Measurements from ENCODE around the gene UBL4B. TPM values are rescaled to one million over a fixed set of nuclear protein-coding genes. Genes with fewer than 3 reads are reported as not detected.

UBL4B gene
- total RNA-seq, 1 donor from 2014 or later = not detected

GRCh38 chr1:110112656-110113055 lies 413 bp downstream of the UBL4B start:
- intact Hi-C loops (cut with micrococcal nuclease) = no loop called here

- intact Hi-C loops (cut with micrococcal nuclease) = no loop called here
Measured at GRCh38 chr1:110113551-110113950, 1.3 kb downstream of the UBL4B start.

GRCh38 chr1:110114173-110114572 lies 1.9 kb downstream of the UBL4B start:
- intact Hi-C loops (cut with micrococcal nuclease) = no loop called here

DNA sequence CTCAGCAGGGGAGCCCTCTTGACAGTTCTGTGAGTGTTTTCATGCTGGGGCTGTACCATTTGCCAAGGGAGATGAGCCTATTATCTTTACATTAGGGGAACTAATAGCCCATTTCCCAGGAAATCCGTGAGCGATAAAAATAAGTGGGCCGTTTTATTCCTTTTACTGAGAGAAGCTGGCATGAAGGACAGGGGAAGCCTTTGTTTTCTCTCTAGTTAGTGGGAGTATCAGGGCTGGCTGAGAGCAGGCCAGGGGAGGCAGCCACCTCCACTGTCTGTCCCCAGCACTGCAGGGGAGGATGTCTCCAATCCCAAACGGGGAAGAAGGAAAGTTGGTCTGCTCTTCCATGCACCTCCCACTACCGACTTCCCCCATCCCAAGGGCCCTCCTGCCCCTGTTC lies 2.5 kb downstream of the UBL4B start:
- intact Hi-C loops (cut with micrococcal nuclease) = no loop called here

GRCh38 chr1:110118636-110119396 lies 6.6 kb downstream of the UBL4B start:
- intact Hi-C loops (cut with micrococcal nuclease) = no loop called here

GRCh38 chr1:110119843-110120242 lies 7.6 kb downstream of the UBL4B start:
- intact Hi-C loops (cut with micrococcal nuclease) = no loop called here

GRCh38 chr1:110120960-110121561 lies 8.8 kb downstream of the UBL4B start:
- intact Hi-C loops (cut with micrococcal nuclease) = no loop called here

GRCh38 chr1:110123224-110123623 lies 11.0 kb downstream of the UBL4B start:
- intact Hi-C loops (cut with micrococcal nuclease) = no loop called here

GRCh38 chr1:110125810-110126209 lies 13.6 kb downstream of the UBL4B start:
- intact Hi-C loops (cut with micrococcal nuclease) = no loop called here

DNA sequence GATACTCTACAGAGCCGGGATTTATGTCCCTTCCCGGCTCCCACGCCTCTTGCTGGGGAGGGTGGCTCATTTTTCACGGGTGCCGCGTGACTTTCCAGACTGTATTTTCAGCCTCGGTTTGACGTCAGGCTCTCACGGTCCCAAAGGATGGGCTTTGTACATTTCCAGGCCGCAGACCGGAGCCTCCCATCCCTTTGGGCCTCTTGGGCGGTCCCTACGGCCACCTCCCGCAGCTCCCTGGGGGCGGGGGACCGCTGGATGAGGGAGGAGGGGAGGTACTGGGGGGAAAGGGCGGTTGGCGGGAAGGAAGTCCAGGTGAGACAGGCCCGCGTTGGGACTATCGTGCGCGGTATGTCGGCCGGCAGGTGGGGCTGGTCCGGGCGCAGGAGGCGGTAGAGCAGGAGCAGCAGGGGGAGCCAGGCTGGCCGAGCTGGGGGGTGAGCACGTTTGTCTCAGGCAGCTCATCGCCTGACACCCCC lies 17.9 kb downstream of the UBL4B start:
- intact Hi-C loops (cut with micrococcal nuclease) = no loop called here

DNA sequence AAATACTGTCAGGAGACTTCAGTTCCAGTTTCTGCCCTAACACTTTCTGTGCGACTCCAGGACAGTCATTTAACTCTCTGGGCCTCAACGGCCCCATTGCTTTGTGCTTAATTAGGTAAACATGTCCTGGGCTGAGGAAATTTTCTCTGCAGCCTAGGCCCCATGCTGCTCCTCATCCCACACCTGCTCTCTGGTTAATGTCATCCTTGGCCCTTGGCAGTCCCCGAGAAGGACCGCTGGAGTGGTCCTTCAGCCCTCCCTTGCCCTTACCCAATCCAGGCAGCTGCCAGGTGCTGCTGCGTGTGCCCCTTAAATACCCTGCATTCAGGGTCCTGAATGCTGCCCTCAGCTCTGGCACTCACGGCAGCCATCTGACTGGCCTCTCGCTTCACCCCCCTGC lies 18.7 kb downstream of the UBL4B start:
- intact Hi-C loops (cut with micrococcal nuclease) = no loop called here

GRCh38 chr1:110132682-110133081 lies 20.4 kb downstream of the UBL4B start:
- intact Hi-C loops (cut with micrococcal nuclease) = no loop called here

DNA sequence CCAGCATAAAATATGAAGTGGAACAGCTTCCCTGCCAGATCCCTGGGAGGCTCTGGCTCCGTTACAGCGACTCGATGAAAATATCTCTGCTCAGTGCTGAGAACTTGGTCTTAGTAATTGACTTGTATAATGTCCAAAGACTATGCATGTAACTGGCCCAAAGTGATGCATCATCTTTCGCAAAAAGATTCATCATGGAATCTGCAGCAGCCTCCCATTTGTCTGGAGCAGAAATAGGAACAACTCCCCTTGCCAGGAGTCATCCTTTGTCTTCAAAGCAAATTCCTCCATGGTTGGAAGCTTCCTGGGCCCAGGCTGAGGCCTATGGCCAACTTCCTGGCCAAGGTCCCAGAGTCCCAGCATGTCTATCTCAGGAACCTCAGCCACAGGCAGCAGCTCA lies 21.2 kb downstream of the UBL4B start:
- intact Hi-C loops (cut with micrococcal nuclease) = no loop called here

GRCh38 chr1:110134050-110134595 lies 21.9 kb downstream of the UBL4B start:
- intact Hi-C loops (cut with micrococcal nuclease) = no loop called here

DNA sequence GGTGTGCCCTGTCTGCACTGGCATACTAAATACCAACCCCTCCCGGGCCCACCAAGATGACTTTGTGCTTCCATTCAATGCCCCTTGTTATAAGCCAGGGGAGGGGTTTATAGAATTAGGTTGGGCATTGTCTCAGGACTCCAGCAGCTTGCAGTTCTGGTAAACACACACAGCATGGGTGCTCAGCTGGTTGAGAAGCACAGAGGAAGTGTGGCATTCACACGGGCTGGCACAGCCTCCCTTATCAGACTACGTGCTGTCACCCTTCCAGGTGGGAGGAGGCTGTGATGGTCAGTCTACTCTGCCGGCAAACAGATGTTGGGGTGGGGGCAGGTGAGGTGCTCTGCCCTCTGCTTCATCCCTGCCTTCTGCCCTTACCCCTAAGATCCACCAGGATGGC lies 23.0 kb downstream of the UBL4B start:
- intact Hi-C loops (cut with micrococcal nuclease) = no loop called here

DNA sequence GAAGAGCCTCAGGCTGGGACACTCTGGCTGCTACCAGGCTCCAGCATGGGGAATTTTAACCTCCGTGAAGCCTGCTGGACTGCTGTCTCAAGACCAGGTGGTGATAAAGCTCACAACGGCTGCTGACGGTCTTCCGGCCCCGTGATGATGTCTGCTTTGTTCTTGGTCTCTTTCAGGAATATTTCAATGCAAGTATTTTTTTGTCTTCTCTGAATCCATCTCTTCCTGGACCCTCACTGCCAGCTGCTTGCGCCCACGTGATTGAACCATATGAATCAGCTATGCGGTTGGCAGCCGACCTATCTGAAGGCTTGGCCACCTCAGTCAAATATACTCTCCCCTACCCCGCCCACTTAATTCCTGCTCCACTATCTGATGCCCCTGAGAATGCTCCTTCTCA lies 23.4 kb downstream of the UBL4B start:
- intact Hi-C loops (cut with micrococcal nuclease) = no loop called here

DNA sequence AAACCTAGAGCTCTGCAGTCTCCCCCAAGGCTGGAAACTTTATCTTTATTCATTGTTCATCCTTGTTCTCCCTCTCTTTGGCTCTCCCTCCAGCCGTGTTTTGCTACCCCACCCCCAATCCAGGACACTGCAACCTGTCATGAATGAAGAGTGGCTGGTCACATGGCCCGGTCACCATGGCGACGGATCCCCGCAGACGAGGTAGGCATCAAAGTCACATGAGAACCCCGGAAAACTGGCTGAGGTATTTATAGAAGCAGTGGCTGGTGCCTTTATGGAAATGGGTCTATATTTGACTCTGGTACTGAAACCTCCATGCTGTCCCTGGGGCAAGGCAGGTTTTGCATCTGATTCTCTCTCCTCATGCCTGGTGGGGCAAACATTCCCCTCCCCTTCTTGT lies 24.7 kb downstream of the UBL4B start:
- intact Hi-C loops (cut with micrococcal nuclease) = no loop called here

DNA sequence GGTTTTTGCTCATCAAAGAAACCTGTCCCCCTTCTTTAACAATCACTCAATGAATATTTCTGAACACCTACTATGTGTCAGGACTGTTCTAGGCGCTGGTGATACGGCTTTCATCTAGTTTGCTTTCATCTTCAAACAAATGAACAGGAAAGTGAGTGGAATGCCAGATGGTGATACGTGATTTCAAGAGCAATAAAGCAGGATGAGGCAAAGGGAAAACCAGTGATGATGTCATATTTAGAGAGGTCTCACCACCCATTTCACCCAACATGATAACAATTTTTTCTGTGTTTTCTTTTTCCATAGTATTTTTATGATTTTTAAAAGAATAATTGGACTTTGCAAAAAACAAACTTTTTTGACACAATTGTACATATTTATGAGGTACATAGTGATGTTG lies 26.7 kb downstream of the UBL4B start:
- intact Hi-C loops (cut with micrococcal nuclease) = no loop called here

DNA sequence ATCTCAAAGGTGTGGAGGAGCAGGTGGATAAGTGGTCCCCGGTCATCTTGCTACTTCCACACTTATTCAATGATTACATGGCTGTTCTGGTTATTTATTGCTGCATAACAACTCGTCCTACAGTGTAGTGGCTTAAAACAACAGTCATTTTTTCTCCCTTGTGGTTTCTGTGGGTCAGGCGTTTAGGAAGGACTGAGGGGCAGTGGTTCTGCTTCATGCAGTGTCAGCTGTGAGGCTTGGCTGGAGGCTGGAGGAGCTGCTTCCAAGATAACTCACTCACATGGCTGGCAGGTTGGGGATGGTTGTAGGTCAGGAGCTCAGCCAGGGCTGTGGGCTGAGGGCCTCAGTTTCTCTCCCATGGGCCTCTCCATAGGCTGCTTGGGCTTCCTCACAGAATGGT lies 32.1 kb downstream of the UBL4B start:
- intact Hi-C loops (cut with micrococcal nuclease) = no loop called here

GRCh38 chr1:110148961-110149360 lies 36.7 kb downstream of the UBL4B start:
- intact Hi-C loops (cut with micrococcal nuclease) = no loop called here

- intact Hi-C loops (cut with micrococcal nuclease) = loop anchor here (10.0 kb wide), 1 partner anchor 66 kb away; no protein-coding TSS in a partner anchor
Measured at GRCh38 chr1:110150330-110151174, 38.3 kb downstream of the UBL4B start, which contains the start of gene SLC6A17. SLC6A17 (plus strand) TSS chr1:110150494; CDS start chr1:110166930, 16,436 bp downstream.

All from T-helper 2 cell treated with Interferon-gamma antibody and Interleukin-4, amounts not matched to agents 100 ng/mL and 5 ng/mL, for 36 hours (primary cell).